Adrenal gland (tissue), 5 donors: Measurements from ENCODE around the gene WLS.

Source experiments
- CTCF ChIP-seq, 6 experiments: fragments of 450-650 bp in 4 of 6; fragments of 200-600 bp in 2 of 6; sonication (generic) in 1 of 6; IDR thresholded peaks; 1 replicate in 5 of 6; 2 replicates in 1 of 6; pipeline versions ENCODE4 v1.5.1 to v1.8.0; 2016 to 2021; ENCODE audit warnings: antibody characterized with exemption in 6 of 6, mild to moderate bottlenecking in 2 of 6, moderate library complexity in 1 of 6
- POLR2A ChIP-seq, 2 donors: fragments of 450-650 bp; IDR thresholded peaks; one replicate each; pipeline ENCODE4 v1.6.1; 2017; ENCODE audit warnings: antibody characterized with exemption in 2 of 2, mild to moderate bottlenecking in 2 of 2, moderate library complexity in 1 of 2
- donor health status: DM: no; HTN: no; CAD: no.

DNA sequence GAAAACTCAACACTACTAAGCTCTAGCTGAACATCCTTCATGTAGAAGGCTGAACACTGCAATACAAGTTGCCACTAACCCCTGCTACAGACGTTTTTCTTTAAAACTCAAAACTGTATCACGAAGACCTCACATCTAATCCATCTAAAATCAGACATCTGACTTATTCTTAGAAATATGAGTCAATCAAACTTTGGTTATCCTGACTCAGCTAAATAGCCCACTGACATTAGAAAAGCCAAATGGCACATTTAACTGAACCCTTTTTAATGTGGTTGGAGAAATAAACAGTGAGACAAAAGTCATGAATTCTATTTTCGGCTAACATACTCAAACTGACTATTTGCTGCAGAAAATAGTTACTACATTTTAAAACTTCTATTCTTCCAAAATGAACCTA, 35.6 kb downstream of the WLS start:
- TF ChIP-seq CTCF (IDR thresholded peaks at IDR 0.05), result no peak
- TF ChIP-seq POLR2A (IDR thresholded peaks at IDR 0.05), result no peak
